SU-DHL-6 (cell line): ENCODE data around the gene THSD7A.

Source experiments
- CTCF ChIP-seq: fragments of 200-600 bp; sonication (generic); IDR thresholded peaks from one replicate; pipeline ENCODE4 v1.5.1; 2017; ENCODE audit warnings: antibody characterized with exemption, mild to moderate bottlenecking, low read length, moderate library complexity; ENCODE audit not compliant: insufficient read depth, poor library complexity, severe bottlenecking
- EZH2phosphoT487 ChIP-seq: fragments of 200-600 bp; sonication (generic), shearing (Covaris generic); conservative IDR thresholded peaks from 2 replicates; pipeline ENCODE4 v1.6.1; 2018; ENCODE audit warnings: mild to moderate bottlenecking, antibody characterized with exemption, low read length, moderate library complexity, mixed read lengths

- TF ChIP-seq CTCF (no peak), EZH2phosphoT487 (no peak)
Measured at GRCh38 chr7:11760372-11760771, 71.6 kb downstream of the THSD7A start.
